GM12891 (cell line): ENCODE data around the gene CIPC.
A peak's percentile ranks its signal among the peaks of the same experiment; 100 is the strongest.

Experiments used
- DNase-seq: peaks from one replicate; pipeline ENCODE4 v3.0.0; 2011; ENCODE audit warnings: low spot score; ENCODE audit not compliant: insufficient read length
- FAIRE-seq: peaks from 2 replicates; lab custom pipeline; 2011; peaks lifted over from hg19 to GRCh38; lab: Jason Lieb, UNC
- PAX5 ChIP-seq: IDR thresholded peaks from 2 replicates; pipeline ENCODE4 v1.6.1; 2011; ENCODE audit warnings: low read length, moderate library complexity, mild to moderate bottlenecking; ENCODE audit not compliant: insufficient read depth, severe bottlenecking
- POLR2A ChIP-seq: IDR thresholded peaks from 2 replicates; pipeline ENCODE4 v1.6.1; 2011; ENCODE audit warnings: low read depth, low read length, control low read depth
- POLR2AphosphoS5 ChIP-seq: IDR thresholded peaks from 2 replicates; pipeline ENCODE4 v1.6.1; 2011; ENCODE audit warnings: low read depth, low read length, control low read depth
- POU2F2 ChIP-seq: IDR thresholded peaks from 2 replicates; pipeline ENCODE4 v1.6.1; 2011; ENCODE audit warnings: low read depth, mild to moderate bottlenecking, control low read depth, low read length, moderate library complexity
- SPI1 ChIP-seq: IDR thresholded peaks from 2 replicates; pipeline ENCODE4 v1.6.1; 2011; ENCODE audit warnings: low read depth, low read length, control low read depth
- TAF1 ChIP-seq: IDR thresholded peaks from 2 replicates; pipeline ENCODE4 v1.6.1; 2011; ENCODE audit warnings: low read depth, low read length, control low read depth

The CIPC gene

GRCh38 chr14:77061630-77062257, 36.3 kb upstream of the CIPC start:
- no peak for FAIRE-seq
- no peak for DNase-seq
- TF ChIP-seq TAF1 (no peak), SPI1 (no peak), POU2F2 (no peak), POLR2AphosphoS5 (no peak), POLR2A (no peak), PAX5 (no peak)

GRCh38 chr14:77062261-77062660, 35.8 kb upstream of the CIPC start:
- no peak for FAIRE-seq
- no peak for DNase-seq
- TF ChIP-seq PAX5 (no peak), TAF1 (no peak), POLR2A (no peak), POU2F2 (no peak), SPI1 (no peak), POLR2AphosphoS5 (no peak)

GRCh38 chr14:77063571-77064171, 34.4 kb upstream of the CIPC start:
- TF ChIP-seq PAX5 (no peak), POLR2A (no peak), TAF1 (no peak), POU2F2 (no peak), SPI1 (no peak), POLR2AphosphoS5 (no peak)
- no peak for FAIRE-seq
- DNase-seq: no peak

GRCh38 chr14:77064521-77065178, 33.4 kb upstream of the CIPC start:
- no peak for TF ChIP-seq POLR2AphosphoS5
- no peak for TF ChIP-seq PAX5
- no peak for TF ChIP-seq SPI1
- no peak for TF ChIP-seq POU2F2
- no peak for TF ChIP-seq POLR2A
- no peak for TF ChIP-seq TAF1
- no peak for FAIRE-seq
- DNase-seq: no peak

GRCh38 chr14:77065851-77066577, 32.0 kb upstream of the CIPC start:
- TF ChIP-seq POLR2A (no peak), PAX5 (peak; percentile 17), POLR2AphosphoS5 (no peak), SPI1 (peak; percentile 93)
- DNase-seq (no peak), FAIRE-seq (no peak)

- TF ChIP-seq POLR2AphosphoS5 (no peak), POU2F2 (no peak), PAX5 (no peak), POLR2A (no peak), TAF1 (no peak), SPI1 (no peak)
- FAIRE-seq (no peak), DNase-seq (no peak)
Observed at GRCh38 chr14:77066578-77067172, 31.4 kb upstream of the CIPC start.

GRCh38 chr14:77067632-77068516, 30.2 kb upstream of the CIPC start:
- FAIRE-seq: peak; percentile 84
- TF ChIP-seq POU2F2: no peak
- no peak for TF ChIP-seq POLR2A
- TF ChIP-seq SPI1: no peak
- TF ChIP-seq PAX5: no peak
- TF ChIP-seq POLR2AphosphoS5: no peak
- TF ChIP-seq TAF1: no peak
- DNase-seq: no peak

- no peak for DNase-seq
- FAIRE-seq: no peak
- TF ChIP-seq PAX5 (no peak), TAF1 (no peak), POLR2A (no peak), POU2F2 (no peak), SPI1 (no peak), POLR2AphosphoS5 (no peak)
Observed at GRCh38 chr14:77068517-77069200, 29.4 kb upstream of the CIPC start.
